Endometrial microvascular endothelial cells (primary cell): ENCODE measurements around the gene CD300C. TPM values are rescaled to one million over a fixed set of nuclear protein-coding genes. Genes with fewer than 3 reads are reported as not detected.
"Not testable (repeated sequence)": the region's sequence is repeated elsewhere in the genome, so short reads cannot be mapped to it uniquely, and the experiment has no call there.

Experiments
- in situ Hi-C: cut with HindIII; loops from 2 replicates; pipeline ENCODE4 v1.10.0; 2017; ENCODE audit warnings: low sequenced_read_pairs, low pct_unique_long_range_greater_than_20kb; ENCODE audit errors: inconsistent ontology term
- total RNA-seq: library from RNA; depleted of rRNA; stranded (reverse); fragments of >200 nt; gene quantifications from one replicate; pipeline ENCODE4 v1.2.3, GENCODE V29; 2015; ENCODE audit errors: inconsistent ontology term

Gene CD300C
- total RNA-seq, result not detected

DNA sequence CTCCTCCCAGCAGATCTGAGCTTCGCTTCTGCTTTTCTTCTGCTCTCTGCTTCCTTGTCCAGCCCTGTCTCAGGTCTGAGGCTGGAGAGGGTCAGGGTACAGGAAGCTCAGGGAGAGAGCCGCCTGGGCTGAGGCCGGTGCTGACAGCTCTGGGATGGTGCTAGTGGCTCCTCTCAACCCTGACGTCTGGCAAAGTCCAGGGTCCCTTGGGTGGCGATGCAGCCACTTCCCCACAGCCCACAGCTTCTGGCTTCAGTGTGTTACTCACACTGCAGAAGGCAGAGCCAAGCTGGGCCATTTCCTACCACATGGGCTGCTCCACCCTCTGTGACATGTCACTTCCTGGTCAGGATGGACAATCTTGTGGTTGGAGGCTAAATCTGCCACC is at the start of gene CD300C:
Gene CD300C (minus strand): TSS at position 273 of the 388 bp plus-strand sequence. CDS start 333 bp downstream, outside the sequence.
- in situ Hi-C loops, result no loop called here

DNA sequence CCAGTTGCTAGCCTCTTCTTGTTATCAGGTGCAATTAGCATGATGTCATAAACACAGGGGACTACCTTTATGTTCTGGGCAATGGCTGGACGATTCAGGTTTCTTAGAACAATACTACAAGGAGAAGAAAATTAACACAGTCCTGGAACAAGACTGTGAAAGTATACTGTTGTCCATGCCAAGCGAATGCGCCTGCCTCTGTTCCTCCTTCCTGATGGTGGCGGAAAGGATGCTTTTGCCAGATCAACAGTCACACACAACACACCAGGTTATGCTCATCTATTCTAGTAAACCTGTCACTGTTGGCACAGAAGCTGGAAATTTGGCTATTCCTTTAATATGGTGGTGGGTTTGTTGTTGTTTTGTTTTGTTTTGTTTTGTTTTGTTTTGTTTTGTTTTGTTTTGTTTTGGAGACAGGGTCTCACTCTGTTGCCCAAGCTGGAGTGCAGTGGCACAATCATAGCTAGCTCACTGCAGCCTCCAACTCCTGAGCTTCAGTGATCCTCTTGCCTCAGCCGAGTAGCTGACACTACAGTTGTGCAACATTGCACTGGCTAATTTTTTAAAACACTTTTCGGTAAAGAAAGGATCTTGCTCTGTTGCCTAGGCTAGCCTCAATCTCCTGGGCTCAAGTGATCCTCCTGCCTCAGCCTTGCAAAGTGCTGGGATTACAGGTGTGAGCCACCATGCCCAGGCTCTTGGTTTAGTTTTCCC is 49.3 kb upstream of the CD300C start:
- in situ Hi-C loops, result no loop called here

DNA sequence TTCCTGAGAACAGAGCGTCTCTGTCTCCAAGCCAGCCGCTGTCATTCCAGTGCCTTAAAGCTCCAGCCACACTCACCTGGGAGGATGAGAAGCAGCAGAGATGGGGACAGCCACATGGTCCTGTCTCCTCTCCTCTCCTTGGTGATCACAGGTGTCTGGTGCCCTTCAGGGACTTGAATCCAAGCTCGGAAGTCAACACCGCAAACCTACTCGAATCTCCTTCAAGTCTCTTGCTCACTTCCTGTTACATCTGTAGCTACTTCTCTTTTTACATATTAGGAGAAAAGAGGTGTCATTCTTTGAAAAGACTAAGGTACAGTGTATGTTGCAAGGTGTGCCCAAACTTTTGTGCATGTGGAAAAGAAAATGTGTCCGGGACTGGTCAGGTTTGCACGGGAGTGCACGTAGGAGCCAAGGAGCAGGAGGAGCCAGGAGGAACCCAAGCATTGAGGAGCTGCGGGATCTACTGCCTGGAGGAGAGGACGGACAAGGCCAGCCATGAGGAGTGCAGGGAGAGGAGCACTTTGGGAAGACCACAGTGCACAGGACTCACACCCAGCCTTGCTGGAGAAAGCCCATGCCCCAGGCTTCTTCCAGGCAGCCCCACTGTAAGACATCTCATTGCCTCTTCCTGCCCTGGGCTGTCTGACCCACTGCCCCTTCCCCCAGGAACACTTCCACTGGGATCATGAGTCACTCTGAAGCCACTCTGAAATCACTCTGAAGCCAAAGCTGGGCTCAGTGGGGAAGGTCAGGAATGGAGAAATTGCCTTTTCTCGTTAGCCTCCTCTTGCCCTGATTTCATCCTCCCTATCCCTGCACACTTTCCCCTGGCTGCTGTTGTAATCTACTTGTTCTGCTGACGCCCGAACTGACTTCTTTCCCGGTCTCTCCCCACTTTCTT is 46.4 kb upstream of the CD300C start, which contains the start of gene CD300LD:
Gene CD300LD (minus strand): TSS at position 197 of the 904 bp plus-strand sequence. CDS start 81 bp downstream, at position 116.
- in situ Hi-C loops, result no loop called here

DNA sequence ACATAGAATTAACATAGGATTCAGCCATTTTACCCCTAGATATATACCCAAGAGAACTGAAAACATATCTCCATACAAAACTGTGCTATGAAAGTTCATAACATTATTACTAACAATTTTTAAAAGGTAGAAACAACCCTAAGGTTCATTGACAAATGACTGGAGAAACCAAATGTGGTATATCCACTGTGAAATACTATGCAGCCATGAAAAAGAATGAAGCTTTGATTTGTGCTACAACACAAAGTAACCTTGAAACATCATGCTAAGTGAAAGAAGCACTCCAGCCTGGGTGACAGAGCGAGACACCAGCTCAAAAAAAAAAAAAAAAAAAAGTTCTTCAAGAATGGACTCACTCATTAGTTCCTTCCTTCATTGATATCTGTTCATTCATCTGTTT is 45.6 kb upstream of the CD300C start:
- in situ Hi-C loops, result no loop called here

DNA sequence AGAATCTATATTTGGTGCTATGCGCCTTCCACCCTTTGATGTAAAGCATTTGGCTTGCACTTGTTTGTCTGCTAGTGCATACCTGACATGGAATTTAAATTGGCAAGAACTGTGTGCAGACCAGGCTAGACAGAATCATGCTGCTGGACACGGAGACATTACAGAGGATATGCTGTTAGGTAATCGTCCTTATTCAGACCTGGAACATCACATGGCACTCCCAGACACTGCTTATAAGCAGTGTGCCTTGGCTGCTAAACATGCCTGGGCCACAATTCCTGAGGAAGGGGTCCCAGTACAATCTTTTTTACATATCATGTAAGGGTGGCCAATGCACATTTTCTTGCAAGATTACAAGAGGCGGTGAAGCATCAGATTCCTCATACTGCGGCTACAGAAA is 39.8 kb upstream of the CD300C start:
- in situ Hi-C loops, result no loop called here

DNA sequence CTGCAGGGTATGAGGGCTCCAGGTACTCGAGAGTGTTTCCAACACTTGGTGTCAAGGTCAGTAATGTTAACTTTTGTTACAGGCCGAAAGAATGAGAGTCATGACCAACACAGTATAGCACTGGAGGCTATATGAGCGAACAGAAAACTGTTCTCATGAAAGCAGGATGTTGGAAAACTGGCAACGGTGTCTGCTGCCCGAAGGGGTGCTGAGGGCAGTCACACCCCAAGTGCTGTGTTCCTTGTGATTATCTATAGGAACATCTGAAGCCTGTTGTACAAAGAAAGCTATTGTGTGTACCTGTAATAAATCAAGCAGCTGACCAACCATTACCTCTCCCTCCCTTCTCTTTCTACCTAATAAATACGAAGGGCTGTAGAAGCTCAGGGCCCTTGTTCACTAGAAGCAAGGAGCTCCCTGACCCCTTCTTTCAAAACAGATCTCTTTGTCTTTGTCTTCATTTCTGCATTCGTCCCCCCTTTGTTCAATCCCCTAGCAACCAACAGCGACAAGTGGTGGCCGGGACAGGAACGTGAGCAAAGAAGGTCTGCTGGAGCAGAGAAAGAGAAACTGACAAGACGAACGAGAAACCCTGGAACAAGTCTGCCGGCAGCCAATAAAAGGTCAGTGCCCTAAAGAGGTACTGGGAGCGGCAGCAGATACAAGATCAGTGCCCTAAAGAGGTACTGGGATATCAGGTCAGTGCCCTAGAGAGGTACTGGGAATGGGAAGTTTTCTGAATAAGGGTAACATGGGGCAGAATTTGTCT is 38.6 kb upstream of the CD300C start:
- in situ Hi-C loops, result no loop called here

DNA sequence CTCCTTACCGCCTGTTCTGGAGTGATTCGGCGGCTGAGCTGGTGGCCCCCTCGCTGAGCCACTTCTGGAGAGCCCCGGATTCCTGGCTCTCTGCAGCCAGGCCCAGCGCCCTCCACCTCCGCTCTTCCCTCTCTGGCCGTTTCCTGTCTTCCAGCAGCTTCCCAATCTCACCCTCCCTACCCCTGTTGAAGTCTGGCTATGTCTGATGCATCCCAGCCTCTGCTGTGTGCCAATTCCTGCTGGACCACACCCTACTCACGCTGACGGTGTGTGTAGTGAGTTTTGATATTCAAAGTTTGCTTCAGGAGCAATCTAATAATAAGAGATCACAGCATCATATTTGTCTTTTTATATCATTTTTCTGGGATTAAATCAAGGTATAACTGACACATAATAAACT is 36.7 kb upstream of the CD300C start:
- in situ Hi-C loops, result no loop called here

DNA sequence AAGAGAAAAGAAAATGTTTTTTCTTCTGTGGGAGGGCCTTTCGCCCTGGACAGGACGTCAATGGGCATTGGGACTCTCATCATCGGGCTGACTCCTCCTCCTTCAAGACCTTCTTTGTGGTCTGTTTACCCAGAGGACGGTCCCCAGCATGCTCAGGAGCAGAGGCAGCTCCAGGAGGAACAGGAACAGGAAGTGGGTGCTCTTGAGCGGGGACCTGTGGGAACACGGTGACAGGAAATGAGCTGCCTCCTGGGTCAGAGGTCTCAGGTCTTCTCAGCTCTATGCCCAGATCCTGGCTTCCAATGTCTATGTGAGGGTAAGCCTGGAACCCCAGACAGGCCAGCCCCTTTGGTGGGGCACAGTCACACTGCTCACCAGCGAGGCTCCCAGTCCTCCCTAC is 34.0 kb upstream of the CD300C start:
- in situ Hi-C loops, result no loop called here

DNA sequence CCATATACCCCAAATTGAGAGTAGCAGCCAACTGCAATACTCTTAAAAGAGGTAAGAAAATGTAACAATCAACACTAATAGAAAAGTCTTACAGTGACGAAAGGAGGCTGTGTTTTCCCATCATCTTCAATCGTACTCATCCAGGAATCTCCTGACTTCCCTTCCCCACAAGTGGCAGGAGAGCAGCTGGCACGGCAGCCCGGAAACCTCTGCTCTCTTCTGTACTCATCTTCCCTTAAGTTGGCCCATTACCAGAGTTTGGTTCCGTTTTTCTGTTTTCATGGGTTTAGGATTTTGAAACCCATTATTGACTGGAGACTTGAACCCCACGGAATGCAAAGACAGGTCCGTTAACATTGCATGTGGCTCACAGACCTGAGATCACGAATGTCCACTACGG is 33.1 kb upstream of the CD300C start:
- in situ Hi-C loops, result no loop called here

DNA sequence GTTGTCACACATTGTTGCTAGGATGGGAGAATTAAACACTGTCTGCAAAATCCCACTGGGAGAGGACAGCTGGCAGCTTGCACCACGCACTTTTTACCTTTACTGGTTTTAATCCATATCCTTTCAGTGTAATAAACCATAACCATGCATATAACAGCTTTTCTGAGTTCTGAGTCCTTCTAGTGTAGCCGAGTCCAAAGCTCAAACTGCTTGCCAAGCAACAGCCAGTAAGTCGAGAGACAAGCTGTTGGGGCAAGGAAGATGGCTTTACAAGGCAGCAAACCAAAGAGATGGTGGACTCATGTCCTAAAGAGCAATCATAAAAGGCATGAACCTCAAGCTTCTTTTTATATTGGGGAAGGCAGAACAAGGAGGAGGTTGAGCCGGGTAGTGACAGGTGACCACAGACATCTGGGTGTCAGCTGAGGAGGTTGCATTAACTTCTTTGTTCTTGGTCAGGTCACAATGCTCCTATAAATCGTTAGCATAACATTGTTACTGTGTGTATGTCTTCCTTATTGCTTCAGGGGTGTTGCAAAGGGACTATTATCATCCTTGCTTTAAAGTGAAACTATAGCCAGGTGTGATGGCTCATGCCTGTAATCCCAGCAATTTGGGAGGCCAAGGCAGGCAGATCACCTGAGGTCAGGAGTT is 28.7 kb upstream of the CD300C start:
- in situ Hi-C loops, result no loop called here

DNA sequence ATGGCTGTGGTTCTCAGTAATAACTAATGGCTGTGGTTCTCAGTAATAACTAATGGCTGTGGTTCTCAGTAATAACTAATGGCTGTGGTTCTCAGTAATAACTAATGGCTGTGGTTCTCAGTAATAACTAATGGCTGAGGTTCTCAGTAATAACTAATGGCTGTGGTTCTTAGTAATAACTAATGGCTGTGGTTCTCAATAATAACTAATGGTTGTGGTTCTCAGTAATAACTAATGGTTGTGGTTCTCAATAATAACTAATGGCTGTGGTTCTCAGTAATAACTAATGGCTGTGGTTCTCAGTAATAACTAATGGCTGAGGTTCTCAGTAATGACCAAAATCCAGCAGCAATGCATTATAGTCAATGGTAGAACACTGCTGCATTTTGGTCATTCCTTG is 27.7 kb upstream of the CD300C start:
- in situ Hi-C loops, result not testable (repeated sequence)

DNA sequence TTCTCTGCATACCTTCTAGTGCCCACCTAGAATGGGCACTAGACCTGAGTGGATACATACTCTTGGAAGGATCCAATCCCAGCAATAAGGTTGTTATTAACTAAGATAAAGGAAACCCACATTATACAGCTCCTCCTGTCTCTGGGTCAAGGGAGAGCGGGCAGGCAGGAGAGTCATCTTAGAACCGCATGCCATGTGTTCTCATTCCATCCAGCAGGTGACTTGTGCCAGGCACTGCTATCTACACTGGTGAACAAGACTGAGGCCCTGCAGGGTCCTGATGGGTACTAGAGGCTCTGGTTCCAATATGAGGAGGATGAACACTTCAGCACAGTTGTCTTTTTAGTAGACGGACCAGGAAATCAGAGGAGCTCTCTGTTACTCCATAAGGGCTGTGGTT is 27.3 kb upstream of the CD300C start:
- in situ Hi-C loops, result no loop called here

DNA sequence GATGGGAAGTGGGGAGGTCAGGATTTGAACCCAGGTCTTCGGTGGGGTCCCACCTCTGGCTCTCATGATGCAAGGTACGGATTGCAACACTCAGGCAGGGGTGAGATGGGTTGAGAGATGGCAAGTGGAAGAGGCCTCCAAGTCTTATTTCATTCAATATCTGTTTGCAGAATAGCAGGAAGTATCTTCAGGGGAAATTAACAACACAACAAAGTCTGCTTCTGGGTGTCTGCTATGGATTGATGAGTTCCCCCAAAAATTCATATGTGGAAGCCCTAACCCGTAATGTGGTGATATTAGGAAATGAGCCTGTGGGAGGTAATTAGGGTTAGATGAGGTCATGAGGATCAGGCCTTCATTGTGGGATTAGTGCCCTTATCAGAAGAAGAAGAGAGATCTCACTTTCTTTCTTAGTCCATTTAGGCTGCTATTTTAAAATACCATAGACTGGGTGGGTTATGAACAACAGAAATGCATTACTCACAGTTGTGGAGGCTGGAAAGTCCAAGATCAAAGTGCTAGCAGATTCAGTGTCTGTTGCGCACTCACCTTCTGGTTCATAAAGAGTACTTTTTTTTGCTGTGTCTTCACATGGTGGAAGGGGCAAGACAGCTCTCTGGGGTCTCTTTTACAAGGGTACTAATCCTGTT is 25.8 kb upstream of the CD300C start:
- in situ Hi-C loops, result no loop called here

DNA sequence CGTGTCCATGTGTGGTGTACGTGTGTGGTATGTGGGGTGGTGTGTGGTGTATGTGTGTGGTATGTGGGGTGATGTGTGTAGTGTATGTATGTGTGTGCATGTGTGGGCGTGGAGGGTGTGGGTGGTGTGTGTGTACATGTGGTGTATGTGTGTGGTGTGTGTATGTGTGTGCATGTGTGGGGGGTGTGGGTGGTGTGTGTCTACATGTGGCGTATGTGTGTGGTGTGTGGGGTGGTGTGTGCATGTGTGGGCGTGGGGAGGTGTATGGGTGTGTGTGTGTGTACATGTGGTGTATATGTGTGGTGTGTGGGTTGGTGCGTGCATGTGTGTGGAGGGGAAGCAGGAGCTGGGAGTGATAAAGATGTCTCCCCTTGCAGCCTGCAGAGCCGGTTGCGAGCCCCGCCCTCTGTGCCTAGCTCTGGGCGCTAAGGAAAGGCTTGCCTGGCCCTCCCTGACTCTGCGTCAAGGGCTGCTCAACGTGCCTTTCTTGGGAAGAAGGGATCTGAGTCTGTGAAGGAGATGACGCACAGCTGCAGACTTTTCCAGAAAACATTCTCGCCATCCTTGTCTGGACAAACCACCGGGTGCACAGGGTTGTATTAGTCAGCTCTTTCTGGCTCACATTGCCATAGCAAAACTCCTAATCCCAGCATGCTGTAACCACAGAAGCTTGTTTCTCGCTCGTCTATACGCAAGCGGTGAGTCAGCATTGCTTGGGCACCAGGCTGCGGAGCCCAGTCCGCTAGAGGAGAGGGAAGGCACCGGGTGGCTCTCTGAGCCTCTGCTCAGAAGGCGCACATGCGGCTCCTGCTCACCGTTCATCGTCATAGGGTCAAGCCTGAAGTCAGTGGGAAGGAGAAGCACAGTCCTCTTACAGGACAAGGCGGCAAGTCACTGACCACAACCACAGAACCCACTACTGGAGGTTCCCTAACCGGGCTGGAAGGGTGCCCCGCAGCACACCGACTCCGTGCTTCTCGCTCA is 23.4 kb upstream of the CD300C start:
- in situ Hi-C loops, result no loop called here

DNA sequence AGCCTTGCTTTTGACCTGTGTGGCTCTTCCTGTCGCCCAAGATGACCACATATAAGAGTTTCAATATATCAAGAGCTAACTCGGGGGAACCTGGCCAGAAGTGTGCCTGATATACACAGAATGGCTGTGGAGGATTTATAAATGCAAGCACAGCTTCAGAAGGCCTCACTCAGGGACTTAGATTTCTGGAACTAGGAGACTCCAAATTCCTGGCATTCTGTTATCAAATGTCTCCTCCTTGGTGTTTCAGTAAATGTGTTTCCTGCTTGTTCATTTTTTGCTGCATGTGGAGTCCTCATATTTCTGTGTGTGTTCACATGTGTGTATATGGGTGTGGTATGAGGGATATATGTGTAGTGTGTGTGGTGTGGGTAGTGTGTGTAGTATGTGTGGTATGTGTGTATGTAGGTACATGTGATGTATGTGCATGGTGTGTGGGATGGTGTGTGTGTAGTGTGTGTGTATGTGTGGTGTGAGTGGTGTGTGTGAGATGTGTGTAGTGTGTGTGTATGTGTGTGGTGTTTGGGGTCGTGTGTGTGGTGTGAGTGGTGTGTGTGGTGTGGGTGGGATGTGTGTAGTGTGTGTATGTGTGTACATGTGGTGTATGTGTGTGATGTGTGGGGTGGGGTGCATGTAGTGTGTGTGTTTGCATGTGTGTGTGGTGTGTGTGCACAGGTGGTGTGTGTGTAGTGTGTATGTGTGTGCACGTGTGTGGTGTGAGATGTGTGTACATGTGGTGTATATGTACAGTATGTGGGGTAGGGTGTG is 22.4 kb upstream of the CD300C start:
- in situ Hi-C loops, result no loop called here

DNA sequence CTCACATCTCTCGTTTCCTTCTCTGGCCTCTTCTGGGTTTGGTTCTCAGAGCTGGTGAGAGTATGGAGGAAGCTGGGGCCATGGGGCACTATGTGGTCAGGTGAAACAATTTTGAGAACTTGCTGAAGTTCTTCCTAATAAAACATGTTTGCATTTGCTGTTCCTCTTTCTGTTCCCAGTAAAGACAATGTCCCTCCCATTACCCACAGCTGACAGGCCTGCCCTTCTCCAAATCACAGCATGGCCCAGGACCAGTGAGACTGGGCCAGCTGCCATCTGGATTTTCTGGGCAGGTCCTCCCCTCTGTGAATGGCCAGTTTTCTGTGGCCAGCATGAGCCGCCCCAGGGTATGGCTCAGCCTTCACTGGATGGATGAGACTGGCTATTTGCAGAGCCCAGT is 21.5 kb upstream of the CD300C start, which contains the start of gene CD300H:
Gene CD300H (minus strand): TSS at position 113 of the 400 bp plus-strand sequence.
- in situ Hi-C loops, result no loop called here
